LNCAP (cell line): ENCODE results near the gene STUM.

Experiments used
- CTCF ChIP-seq: fragments of 450-650 bp; IDR thresholded peaks from 2 replicates; pipeline ENCODE4 v1.5.1; 2017; ENCODE audit warnings: mild to moderate bottlenecking

The STUM gene

DNA sequence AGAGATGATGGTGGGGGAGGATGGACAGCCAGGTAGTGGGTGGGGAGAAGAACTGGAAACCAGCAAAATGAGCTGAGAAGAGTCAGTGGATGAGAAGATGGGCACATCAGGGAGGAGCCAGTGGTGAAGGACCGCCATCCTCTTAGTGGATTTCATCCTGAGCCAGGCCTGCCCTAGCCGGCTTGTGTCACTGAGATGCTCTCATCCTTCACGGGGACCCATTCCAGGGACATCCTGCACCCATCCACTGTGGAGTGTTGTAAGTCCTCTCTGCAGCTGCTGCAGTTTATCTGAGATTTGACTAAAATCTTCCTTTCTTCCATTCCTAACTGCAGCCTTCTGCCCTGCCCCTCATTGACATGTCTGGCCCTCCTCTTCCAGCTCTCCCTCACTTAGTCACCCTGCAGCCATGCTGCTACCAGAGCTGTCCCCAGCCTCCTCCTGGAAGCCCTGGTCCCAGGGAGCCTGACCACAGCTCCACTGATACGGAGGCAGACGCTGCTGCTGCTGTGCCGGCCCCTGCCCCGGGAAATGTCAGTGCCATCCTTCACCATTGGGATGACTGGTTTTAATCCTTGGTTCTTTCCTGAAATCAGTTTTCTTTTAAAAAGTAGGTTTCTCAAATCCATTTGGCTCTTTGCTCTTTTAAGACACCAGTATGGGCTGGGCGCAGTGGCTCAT is 33.2 kb downstream of the STUM start:
- TF ChIP-seq CTCF, result no peak

DNA sequence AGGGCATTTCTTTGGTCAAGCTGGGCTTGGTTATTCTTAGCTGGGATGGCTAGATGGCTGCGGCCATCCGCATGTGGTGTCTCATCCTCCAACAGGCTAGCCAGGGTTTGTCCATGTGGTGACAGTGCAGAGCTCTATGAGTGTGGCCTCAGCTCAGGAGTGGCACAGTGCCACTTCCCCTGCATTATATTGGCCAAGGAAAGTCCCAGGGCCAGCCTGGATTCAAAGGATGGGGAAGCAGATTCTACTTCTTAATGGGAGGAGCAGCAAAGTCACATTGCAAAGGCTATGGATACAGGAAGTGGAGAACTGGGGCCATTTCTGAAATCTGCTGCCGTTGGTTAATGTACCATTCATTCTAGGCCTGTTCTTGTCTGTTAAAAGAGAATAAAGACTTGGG is 34.4 kb downstream of the STUM start:
- TF ChIP-seq CTCF, result no peak

- TF ChIP-seq CTCF, result no peak
Measured at GRCh38 chr1:226584164-226584563, 35.6 kb downstream of the STUM start.

- TF ChIP-seq CTCF, result no peak
Measured at GRCh38 chr1:226586116-226586515, 37.6 kb downstream of the STUM start.

DNA sequence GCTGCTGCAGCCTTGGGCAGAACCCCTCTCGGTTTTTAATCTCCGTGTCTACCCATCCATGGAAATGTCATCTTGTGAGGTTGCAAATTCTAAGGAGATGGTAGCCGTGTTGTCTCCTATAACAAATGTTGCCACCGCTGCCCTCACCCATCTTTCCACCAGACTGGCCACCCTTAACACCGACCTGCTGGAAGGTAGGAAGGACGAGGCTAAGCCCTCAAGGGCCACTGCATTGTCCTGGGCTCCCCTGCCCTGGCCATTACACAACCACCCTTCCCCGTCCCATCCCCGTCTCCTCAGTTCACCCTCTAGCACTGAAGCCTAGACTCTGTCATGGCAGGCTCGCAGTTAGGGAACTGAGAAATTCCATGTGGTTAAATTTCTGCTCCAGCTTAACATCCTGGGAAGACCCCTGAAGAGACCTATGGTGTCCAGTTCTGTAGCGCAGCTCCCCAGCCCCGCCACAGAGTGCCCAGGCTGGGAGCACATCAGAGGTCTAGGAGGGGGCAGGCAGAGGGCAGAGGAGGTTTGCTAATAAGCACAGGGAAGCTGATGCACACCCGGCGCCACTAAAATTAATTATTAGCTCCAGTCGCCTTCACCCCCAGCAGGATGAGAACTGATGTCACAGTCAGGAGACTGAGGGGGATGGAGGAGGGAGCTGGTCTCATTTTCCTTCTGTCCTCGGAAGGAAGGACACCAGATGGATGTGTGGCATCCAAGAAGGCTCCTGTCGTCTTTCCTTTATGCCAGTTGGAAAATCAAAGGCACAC is 38.3 kb downstream of the STUM start:
- no peak for TF ChIP-seq CTCF

- no peak for TF ChIP-seq CTCF
Measured at GRCh38 chr1:226588484-226588883, 39.9 kb downstream of the STUM start.

DNA sequence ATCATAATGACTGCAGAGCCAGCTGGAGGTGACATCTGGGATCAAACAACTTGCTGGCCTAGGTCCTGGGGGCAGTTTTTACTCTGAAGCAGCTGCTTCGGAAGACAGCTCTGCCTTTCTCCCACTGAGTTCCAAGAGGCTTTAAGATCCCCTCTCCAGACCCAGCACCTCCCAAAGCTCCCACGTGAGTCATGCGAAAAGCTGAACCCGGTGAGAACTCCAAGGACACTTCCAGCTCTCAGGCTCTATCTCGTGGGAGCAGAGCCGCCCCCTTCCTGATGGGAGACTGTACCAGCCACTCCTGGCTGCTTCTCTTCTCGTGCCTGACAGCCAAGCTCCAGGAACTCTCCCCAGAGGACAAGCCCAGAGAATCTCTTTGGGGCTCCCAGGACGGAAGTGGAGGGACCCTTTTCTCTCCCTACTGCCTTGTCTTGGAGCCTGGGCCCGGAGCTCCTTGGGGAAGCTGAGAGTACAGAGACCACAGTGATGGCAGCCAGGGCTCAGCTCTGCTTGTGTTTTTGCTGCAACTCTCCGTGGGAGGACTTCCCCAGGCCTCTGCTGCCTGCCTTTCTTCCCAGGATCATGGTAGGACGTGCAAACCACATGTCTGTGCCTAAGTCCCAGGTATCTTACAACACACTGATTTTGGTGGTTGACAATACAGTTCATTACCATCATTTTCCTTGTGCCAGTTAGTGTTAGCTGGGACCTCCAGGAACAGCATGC is 40.6 kb downstream of the STUM start:
- no peak for TF ChIP-seq CTCF
